Smooth muscle cell (in vitro differentiated cells): ENCODE measurements around the gene NFAT5. TPM values are rescaled to one million over a fixed set of nuclear protein-coding genes. Genes with fewer than 3 reads are reported as not detected.

Source experiments
- microRNA counts: library from miRNA; unstranded; fragments of <30 nt; microRNA quantifications from one replicate; lab custom pipeline; 2016
- microRNA-seq: library from miRNA; unstranded; fragments of <30 nt; microRNA quantifications from one replicate; pipeline ENCODE4, GENCODE V29; 2016; ENCODE audit warnings: borderline number of aligned reads
- polyA plus RNA-seq: library from polyadenylated mRNA; unstranded; fragments of >200 nt; fragmentation: Nextera tagmentation; extraction: Ambion mirVana; gene quantifications from 2 replicates; pipeline ENCODE4 v1.2.1, GENCODE V29; 2016
- small RNA-seq: library from RNA; depleted of rRNA; stranded (forward); fragments of <200 nt; gene quantifications from one replicate; pipeline ENCODE3, GENCODE V24; 2014
- total RNA-seq: library from RNA; depleted of rRNA; stranded (reverse); fragments of >200 nt; gene quantifications from 2 replicates; pipeline ENCODE4 v1.2.3, GENCODE V29; 2014

NFAT5 gene
- total and polyA plus RNA-seq, 2 experiments from 2014 or later = 4.2 to 44.3 TPM

MicroRNAs within 50 kb of the gene (microRNA counts, 767-probe panel; counts per million panel counts)
- 183 counts per million for microRNA hsa-miR-1538 (lab: Ali Mortazavi, UCI)

Small RNA genes within 50 kb of the gene (microRNA-seq; reads per million reads assigned to microRNA genes)
- 2.3 reads per million for gene MIR1538

Small RNA genes within 50 kb of the gene (small RNA-seq; reads per million reads assigned to genes)
- gene MIR1538 = not detected

Other genes starting within 250 kb of the NFAT5 start
- gene PDF, start 235.4 kb upstream of the NFAT5 start, total RNA-seq = 4.0 and 4.4 TPM in 2 replicates
- 5.4 and 12.2 TPM in 2 replicates for gene PDF, start 235.4 kb upstream of the NFAT5 start, polyA plus RNA-seq
- gene COG8, start 226.4 kb upstream of the NFAT5 start, total RNA-seq = 33.5 and 35.6 TPM in 2 replicates
- 26.6 and 37.2 TPM in 2 replicates for gene COG8, start 226.4 kb upstream of the NFAT5 start, polyA plus RNA-seq
- gene NIP7, start 226.2 kb upstream of the NFAT5 start, total RNA-seq = 13.3 and 17.0 TPM in 2 replicates
- gene NIP7, start 226.2 kb upstream of the NFAT5 start, polyA plus RNA-seq = 20.0 and 20.3 TPM in 2 replicates
- gene TMED6, start 214.2 kb upstream of the NFAT5 start, total RNA-seq = 0.27 TPM in 1 of 2 replicates, not detected in the other
- gene TMED6, start 214.2 kb upstream of the NFAT5 start, polyA plus RNA-seq = 0.23 and 1.3 TPM in 2 replicates
- gene TERF2, start 180.0 kb upstream of the NFAT5 start, total RNA-seq = 13.5 and 17.8 TPM in 2 replicates
- gene TERF2, start 180.0 kb upstream of the NFAT5 start, polyA plus RNA-seq = 23.7 and 24.0 TPM in 2 replicates
- gene CYB5B, start 141.3 kb upstream of the NFAT5 start, total RNA-seq = 47.4 and 64.0 TPM in 2 replicates
- gene CYB5B, start 141.3 kb upstream of the NFAT5 start, polyA plus RNA-seq = 94.0 and 99.8 TPM in 2 replicates
- gene NQO1, start 160.6 kb downstream of the NFAT5 start, total RNA-seq = 109 and 121 TPM in 2 replicates
- 129 and 175 TPM in 2 replicates for gene NQO1, start 160.6 kb downstream of the NFAT5 start, polyA plus RNA-seq
- 12.7 and 24.2 TPM in 2 replicates for gene NOB1, start 189.0 kb downstream of the NFAT5 start, total RNA-seq
- gene NOB1, start 189.0 kb downstream of the NFAT5 start, polyA plus RNA-seq = 20.6 and 22.7 TPM in 2 replicates
- gene WWP2, start 196.4 kb downstream of the NFAT5 start, total RNA-seq = 7.8 and 17.1 TPM in 2 replicates
- gene WWP2, start 196.4 kb downstream of the NFAT5 start, polyA plus RNA-seq = 9.0 and 12.9 TPM in 2 replicates